ENCODE measurements around the gene ITGB8.

The ITGB8 gene

DNA sequence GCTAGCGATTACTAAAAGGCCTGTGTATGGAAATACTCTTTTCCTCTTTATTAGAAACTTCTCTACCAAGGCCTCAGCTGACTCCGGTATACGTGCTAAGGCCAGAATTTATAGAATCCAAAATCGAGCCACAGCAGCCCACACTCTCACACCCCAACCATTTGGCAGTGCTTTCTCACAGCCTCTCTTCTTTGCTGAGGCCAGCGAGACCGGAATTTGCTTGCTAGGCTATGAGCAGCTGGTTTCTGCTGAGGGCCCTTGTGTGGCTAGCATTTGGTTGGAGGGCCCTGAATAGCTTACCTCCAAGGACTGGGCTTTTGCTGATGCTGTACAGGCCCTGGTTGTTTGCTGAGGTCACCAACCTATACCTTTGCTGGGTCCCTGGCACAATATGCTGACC, 46.1 kb downstream of the ITGB8 start:
- Histone ChIP-seq H3K79me2 (ENCODE audit: insufficient read depth, low read depth) (no peaks in the 10 kb centered on the region), H3K4me2 (no peak overlapping the region), H4K20me1 (ENCODE audit: insufficient read depth) (no peaks in the 10 kb centered on the region), H3K4me1 (ENCODE audit: low read depth, poor library complexity, severe bottlenecking) (no peaks in the 10 kb centered on the region), H3K4me3 (IDR thresholded peaks at IDR 0.05; ENCODE audit: insufficient read depth, low read depth, low read length) (no peak overlapping the region), H3K36me3 (ENCODE audit: insufficient read depth) (peaks cover 3% of the 10 kb centered on the region; the same call in 1 of the 2 replicates), H3K9ac (no peak overlapping the region), H3K27me3 (ENCODE audit: insufficient read depth, low read depth) (no peaks in the 10 kb centered on the region), H2AFZ (ENCODE audit: low read depth) (no peak overlapping the region), H3K27ac (no peak overlapping the region)
- no peak for TF ChIP-seq CTCF (conservative IDR thresholded peaks at IDR 0.05; ENCODE audit: low read depth, low read length)

GRCh38 chr7:20381406-20382034, 50.8 kb downstream of the ITGB8 start:
- H2AFZ ChIP-seq (ENCODE audit: low read depth) = no peak overlapping the region
- no peaks in the 10 kb centered on the region for H4K20me1 ChIP-seq (ENCODE audit: insufficient read depth)
- no peaks in the 10 kb centered on the region for H3K79me2 ChIP-seq (ENCODE audit: insufficient read depth, low read depth)
- no peak overlapping the region for H3K27ac ChIP-seq
- no peaks in the 10 kb centered on the region for H3K27me3 ChIP-seq (ENCODE audit: insufficient read depth, low read depth)
- H3K4me1 ChIP-seq (ENCODE audit: low read depth, poor library complexity, severe bottlenecking) = no peaks in the 10 kb centered on the region
- no peak overlapping the region for H3K4me2 ChIP-seq
- H3K36me3 ChIP-seq (ENCODE audit: insufficient read depth) = peaks cover 3% of the 10 kb centered on the region; the same call in 1 of the 2 replicates
- H3K9ac ChIP-seq = no peak overlapping the region
- no peak overlapping the region for H3K4me3 ChIP-seq (IDR thresholded peaks at IDR 0.05; ENCODE audit: insufficient read depth, low read depth, low read length)
- TF ChIP-seq CTCF (conservative IDR thresholded peaks at IDR 0.05; ENCODE audit: low read depth, low read length) = no peak

DNA sequence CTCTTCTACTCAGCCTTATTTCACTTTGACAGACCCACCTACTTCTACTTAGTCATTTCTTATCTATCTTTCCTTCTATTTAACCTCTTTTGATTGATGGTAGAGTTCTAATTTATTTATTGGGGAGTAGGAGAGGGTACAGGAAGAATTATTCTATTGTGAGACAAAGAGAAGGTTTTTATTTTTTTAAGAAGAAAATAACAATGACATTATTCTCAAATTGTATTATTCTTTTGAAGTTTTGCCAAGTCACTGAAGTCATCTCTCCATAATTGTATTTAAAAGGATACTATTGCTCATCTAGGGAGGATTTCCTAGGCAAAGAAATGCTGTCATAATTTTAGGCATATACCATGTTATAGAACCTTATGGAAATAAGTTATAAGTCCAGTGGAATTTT, 52.7 kb downstream of the ITGB8 start:
- Histone ChIP-seq H4K20me1 (ENCODE audit: insufficient read depth) (no peaks in the 10 kb centered on the region), H3K4me2 (no peak overlapping the region), H3K4me3 (IDR thresholded peaks at IDR 0.05; ENCODE audit: insufficient read depth, low read depth, low read length) (no peak overlapping the region), H3K36me3 (ENCODE audit: insufficient read depth) (peaks cover 3% of the 10 kb centered on the region; the same call in 1 of the 2 replicates), H3K27me3 (ENCODE audit: insufficient read depth, low read depth) (no peaks in the 10 kb centered on the region), H2AFZ (ENCODE audit: low read depth) (no peak overlapping the region), H3K27ac (no peak overlapping the region), H3K4me1 (ENCODE audit: low read depth, poor library complexity, severe bottlenecking) (peaks cover 4% of the 10 kb centered on the region), H3K79me2 (ENCODE audit: insufficient read depth, low read depth) (no peaks in the 10 kb centered on the region), H3K9ac (no peak overlapping the region)
- TF ChIP-seq CTCF (conservative IDR thresholded peaks at IDR 0.05; ENCODE audit: low read depth, low read length) = no peak

DNA sequence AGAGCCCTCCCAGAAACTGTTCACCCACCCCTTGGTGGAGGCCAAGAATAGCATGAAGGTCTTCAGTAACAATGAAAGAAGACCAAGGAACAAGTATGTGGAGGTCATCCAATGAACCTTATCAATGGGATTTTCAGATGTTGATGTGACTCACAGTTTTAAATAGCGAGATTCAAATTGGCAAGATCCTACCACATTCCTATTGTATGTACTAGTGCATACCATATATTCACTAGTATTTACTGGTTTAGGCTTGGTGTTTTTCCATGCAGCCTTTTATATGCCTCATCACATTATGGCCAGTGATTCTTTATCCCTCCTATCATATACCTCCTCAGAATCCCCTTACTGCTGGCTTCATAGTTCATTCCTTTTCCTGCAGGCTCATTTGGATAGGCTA, 54.4 kb downstream of the ITGB8 start:
- Histone ChIP-seq H3K79me2 (ENCODE audit: insufficient read depth, low read depth) (no peaks in the 10 kb centered on the region), H3K4me3 (IDR thresholded peaks at IDR 0.05; ENCODE audit: insufficient read depth, low read depth, low read length) (no peak overlapping the region), H3K4me2 (no peak overlapping the region), H3K27me3 (ENCODE audit: insufficient read depth, low read depth) (no peaks in the 10 kb centered on the region), H3K36me3 (ENCODE audit: insufficient read depth) (no peaks in the 10 kb centered on the region; the same call in 1 of the 2 replicates), H3K4me1 (ENCODE audit: low read depth, poor library complexity, severe bottlenecking) (peaks cover 15% of the 10 kb centered on the region), H4K20me1 (ENCODE audit: insufficient read depth) (no peaks in the 10 kb centered on the region), H2AFZ (ENCODE audit: low read depth) (no peak overlapping the region), H3K27ac (no peak overlapping the region), H3K9ac (no peak overlapping the region)
- no peak for TF ChIP-seq CTCF (conservative IDR thresholded peaks at IDR 0.05; ENCODE audit: low read depth, low read length)

Data from KMS-11 (cell line).